ENCODE measurements around the gene SEC16A.

Gene SEC16A

GRCh38 chr9:136511670-136512592 is 29.1 kb upstream of the SEC16A start:
- DNase-seq (no peak), ATAC-seq (replicated peaks) (no peak)

DNA sequence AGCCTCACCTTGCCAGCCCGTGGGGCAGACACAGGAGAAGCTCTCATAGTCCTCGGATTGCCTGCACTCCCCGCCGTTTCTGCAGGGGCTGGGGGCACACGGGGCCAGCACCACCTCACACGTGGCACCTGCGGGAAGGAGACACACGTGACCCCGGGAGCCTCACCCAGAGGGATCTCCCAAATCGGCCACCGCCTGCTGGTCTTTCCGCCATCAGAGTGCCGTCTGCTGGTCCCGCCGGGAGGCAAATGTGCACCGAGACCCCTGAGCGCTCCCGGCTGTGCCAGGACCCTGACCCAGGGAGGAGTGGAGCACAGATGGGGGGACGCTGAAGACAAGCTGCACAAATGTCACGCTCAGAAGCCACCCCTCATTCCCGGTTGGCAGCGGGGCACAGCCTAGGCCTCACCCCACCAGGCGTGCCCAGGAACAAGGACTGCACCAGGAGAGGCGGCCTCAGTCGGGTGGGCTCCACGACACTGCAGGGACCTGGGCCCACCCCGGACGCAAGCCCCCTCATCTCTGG is 28.4 kb upstream of the SEC16A start:
- DNase-seq (no peak), ATAC-seq (replicated peaks) (no peak)
- Mint-ChIP-seq H3K9me3 (no peaks in the 10 kb centered on the region), H3K4me1 (no peaks in the 10 kb centered on the region), H3K36me3 (peaks cover 24 to 33% of the 10 kb centered on the region in 2 donors), H3K4me3 (no peak overlapping the region), H3K27ac (no peak overlapping the region), H3K27me3 (no peaks in the 10 kb centered on the region)

More at GRCh38 chr9:136511670-136512592, 29.1 kb upstream of the SEC16A start:
- no peak overlapping the region for H3K4me3 Mint-ChIP-seq
- no peak overlapping the region for H3K27ac Mint-ChIP-seq
- no peaks in the 10 kb centered on the region for H3K4me1 Mint-ChIP-seq
- peaks cover 30 to 35% of the 10 kb centered on the region in 2 donors for H3K36me3 Mint-ChIP-seq
- H3K27me3 Mint-ChIP-seq, result no peaks in the 10 kb centered on the region
- no peaks in the 10 kb centered on the region for H3K9me3 Mint-ChIP-seq

DNA sequence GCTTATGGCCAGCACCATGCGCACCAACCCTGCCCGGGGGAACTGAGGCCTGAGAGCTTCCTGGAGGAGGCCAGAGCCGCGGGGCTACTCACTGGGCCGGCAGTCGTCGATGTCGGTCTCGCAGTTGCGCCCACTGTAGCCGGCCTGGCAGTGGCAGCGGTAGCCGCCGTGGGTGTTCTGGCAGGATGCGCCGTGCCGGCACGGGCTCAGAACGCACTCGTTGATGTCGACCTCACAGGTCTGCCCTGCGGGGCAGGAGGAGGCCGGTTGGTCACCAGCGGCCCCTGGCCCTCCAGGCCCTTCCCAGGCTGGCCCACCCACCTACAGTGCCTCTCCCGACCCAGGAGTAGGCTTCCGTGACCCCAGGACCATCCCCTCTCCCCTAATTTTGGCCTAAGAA is 27.7 kb upstream of the SEC16A start:
- Mint-ChIP-seq H3K9me3 (no peaks in the 10 kb centered on the region), H3K4me3 (no peak overlapping the region), H3K36me3 (peaks cover 25 to 30% of the 10 kb centered on the region in 2 donors), H3K4me1 (no peaks in the 10 kb centered on the region), H3K27me3 (no peaks in the 10 kb centered on the region), H3K27ac (no peak overlapping the region)
- ATAC-seq (replicated peaks) (no peak), DNase-seq (no peak)

GRCh38 chr9:136509549-136509948 is 26.7 kb upstream of the SEC16A start:
- peaks cover 22 to 28% of the 10 kb centered on the region in 2 donors for H3K36me3 Mint-ChIP-seq
- no peak for ATAC-seq (replicated peaks)

GRCh38 chr9:136508729-136509500 is 26.1 kb upstream of the SEC16A start:
- Mint-ChIP-seq H3K9me3 (no peaks in the 10 kb centered on the region), H3K4me1 (no peaks in the 10 kb centered on the region), H3K4me3 (no peak overlapping the region), H3K36me3 (peaks cover 26 to 28% of the 10 kb centered on the region in 2 donors), H3K27ac (no peak overlapping the region), H3K27me3 (no peaks in the 10 kb centered on the region)
- no peak for DNase-seq
- ATAC-seq (replicated peaks), result no peak

More at GRCh38 chr9:136509549-136509948, 26.7 kb upstream of the SEC16A start:
- Mint-ChIP-seq H3K9me3 (no peaks in the 10 kb centered on the region), H3K27ac (no peak overlapping the region), H3K4me3 (no peak overlapping the region), H3K27me3 (no peaks in the 10 kb centered on the region), H3K4me1 (no peaks in the 10 kb centered on the region)
- DNase-seq, result no peak

DNA sequence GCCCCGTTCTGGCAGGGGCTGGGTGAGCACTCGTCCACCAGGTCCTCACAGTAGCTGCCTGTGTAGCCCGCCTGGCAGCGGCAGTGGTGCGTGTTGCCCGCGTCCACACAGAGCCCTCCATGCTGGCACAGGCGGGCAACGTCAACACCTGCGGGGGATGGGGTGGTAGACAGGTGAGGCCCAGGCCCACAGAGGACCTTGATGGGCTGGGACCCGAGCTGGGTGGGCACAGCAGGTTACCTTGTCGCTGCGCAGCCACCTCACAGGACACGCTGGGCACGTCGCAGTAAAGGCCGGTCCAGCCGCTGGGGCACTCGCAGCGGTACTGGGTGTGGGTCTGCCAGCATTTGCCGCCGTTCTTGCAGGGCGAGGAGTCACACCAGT is 25.1 kb upstream of the SEC16A start:
- ATAC-seq (replicated peaks) (no peak), DNase-seq (no peak)
- H3K4me1 Mint-ChIP-seq, result no peaks in the 10 kb centered on the region
- no peaks in the 10 kb centered on the region for H3K9me3 Mint-ChIP-seq
- H3K27me3 Mint-ChIP-seq, result no peaks in the 10 kb centered on the region
- H3K4me3 Mint-ChIP-seq, result no peak overlapping the region
- peaks cover 21 to 25% of the 10 kb centered on the region in 2 donors for H3K36me3 Mint-ChIP-seq
- no peak overlapping the region for H3K27ac Mint-ChIP-seq

GRCh38 chr9:136507221-136507991 is 24.6 kb upstream of the SEC16A start:
- H3K36me3 Mint-ChIP-seq, result peaks cover 18 to 30% of the 10 kb centered on the region in 2 donors

DNA sequence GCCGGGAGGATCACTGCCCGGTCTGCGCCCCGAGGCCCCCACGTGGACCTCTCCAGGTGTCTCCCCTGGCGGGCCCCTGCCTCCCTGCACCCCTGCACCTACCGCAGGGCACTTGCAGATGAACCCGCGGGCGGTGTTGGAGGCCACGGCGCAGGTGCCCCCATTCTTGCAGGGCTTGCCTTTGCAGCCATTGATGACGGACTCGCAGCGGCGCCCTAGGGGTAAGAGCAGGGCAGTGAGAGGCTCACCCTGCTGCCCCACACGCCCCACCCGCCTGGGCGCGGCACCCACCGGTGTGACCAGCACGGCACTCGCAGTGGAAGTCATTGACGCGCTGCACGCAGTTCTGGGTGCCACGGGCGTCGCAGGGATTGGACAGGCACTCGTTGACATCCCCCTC is 23.6 kb upstream of the SEC16A start:
- ATAC-seq (replicated peaks) (no peak), DNase-seq (no peak)
- Mint-ChIP-seq H3K9me3 (no peaks in the 10 kb centered on the region), H3K27ac (no peak overlapping the region), H3K4me3 (no peak overlapping the region), H3K27me3 (no peaks in the 10 kb centered on the region), H3K4me1 (no peaks in the 10 kb centered on the region), H3K36me3 (peaks cover 20 to 31% of the 10 kb centered on the region in 2 donors)

More at GRCh38 chr9:136507221-136507991, 24.6 kb upstream of the SEC16A start:
- Mint-ChIP-seq H3K9me3 (no peaks in the 10 kb centered on the region), H3K4me1 (no peaks in the 10 kb centered on the region), H3K27ac (no peak overlapping the region), H3K27me3 (no peaks in the 10 kb centered on the region), H3K4me3 (no peak overlapping the region)
- no peak for DNase-seq
- ATAC-seq (replicated peaks), result no peak

DNA sequence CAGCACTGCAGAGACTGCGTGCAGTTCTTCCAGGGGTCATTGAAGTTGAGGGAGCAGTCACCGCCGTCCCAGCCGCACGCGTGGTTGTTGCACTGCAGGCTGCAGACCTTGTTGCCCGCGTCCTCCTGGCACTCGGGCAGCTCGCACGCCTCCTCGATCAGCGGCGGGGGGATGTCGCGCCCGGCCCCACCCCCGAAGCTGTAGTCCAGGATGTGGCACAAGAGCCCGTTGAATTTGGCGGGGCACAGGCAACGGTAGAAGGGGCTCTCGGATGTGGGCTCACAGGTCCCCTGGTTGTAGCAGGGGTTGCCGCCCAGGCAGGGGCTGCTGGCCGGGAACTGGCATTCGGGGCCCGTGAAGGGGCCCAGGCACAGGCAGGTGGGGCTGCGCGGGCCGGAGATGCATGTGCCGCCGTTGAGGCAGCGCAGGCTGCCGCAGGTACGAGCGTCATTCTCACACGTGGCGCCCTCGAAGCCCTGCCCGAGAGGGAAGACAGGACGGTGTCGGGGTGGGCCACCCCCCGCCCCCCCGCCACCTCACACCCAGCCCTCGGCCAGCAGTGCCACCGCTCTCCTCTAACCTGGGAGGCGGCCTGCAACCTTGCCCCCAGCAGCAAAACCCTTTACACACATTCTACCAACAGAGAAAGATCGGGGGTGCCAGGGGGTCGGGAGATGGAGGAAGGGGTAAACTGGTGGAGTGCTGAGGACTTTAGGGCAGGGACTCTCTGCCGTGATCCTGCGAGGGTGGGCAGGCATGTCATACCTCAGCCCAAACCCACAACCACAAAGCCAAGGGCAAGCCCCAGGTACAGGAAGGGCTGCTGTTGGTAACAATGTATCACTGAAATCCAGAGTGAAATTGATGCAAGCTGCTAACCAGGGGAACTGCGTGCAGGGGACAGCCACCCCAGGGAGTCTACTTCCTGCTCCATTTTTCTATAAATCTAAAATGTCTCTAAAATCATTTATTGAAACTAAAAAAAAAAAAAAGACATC is 22.9 kb upstream of the SEC16A start:
- ATAC-seq (replicated peaks) (no peak), DNase-seq (no peak)
- H3K4me1 Mint-ChIP-seq, result no peaks in the 10 kb centered on the region
- H3K4me3 Mint-ChIP-seq, result no peak overlapping the region
- H3K36me3 Mint-ChIP-seq, result peaks cover 14 to 28% of the 10 kb centered on the region in 2 donors
- no peak overlapping the region for H3K27ac Mint-ChIP-seq
- H3K9me3 Mint-ChIP-seq, result no peaks in the 10 kb centered on the region
- no peaks in the 10 kb centered on the region for H3K27me3 Mint-ChIP-seq

DNA sequence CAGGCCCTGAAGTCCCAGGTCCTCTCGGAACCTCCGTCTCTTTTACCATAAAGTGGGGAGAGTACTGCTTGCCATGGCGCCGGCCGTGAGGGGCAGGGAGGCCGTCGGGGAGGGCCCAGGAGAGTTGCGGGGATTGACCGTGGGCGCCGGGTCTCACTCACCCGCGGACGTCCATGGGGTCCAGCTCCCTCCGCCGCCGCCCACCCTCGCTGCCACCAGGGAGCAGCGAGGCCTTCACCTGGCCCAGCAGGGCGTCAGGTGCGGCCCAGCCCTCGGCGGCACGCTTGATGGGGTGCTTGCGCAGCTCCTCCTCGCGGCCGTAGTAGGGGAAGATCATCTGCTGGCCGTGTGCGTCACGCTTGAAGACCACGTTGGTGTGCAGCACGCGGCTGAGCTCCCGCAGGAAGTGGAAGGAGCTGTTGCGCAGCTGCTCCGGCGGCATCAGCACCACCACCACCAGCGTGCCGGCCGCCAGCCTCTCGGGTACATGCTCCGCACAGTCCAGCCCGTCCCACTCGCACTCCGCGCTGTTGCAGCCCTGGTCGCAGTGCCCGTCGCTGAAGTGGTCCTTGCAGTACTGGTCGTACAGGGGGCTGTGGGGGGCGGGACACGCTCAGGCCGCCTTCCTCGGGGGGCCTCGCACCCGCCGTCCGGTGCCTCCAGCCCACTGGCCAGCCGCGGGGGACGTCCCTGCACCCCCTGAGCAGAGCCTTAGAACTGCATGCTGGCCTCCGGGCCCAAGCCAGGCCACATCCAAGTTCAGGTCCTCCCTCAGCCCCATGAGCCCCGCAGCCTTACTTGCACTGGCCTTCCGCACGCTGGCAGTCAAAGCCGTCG is 21.9 kb upstream of the SEC16A start:
- no peaks in the 10 kb centered on the region for H3K4me1 Mint-ChIP-seq
- H3K36me3 Mint-ChIP-seq, result peaks cover 23 to 36% of the 10 kb centered on the region in 2 donors
- no peak overlapping the region for H3K27ac Mint-ChIP-seq
- no peak for ATAC-seq (replicated peaks)
- H3K4me3 Mint-ChIP-seq, result no peak overlapping the region
- no peaks in the 10 kb centered on the region for H3K27me3 Mint-ChIP-seq
- no peak for DNase-seq
- H3K9me3 Mint-ChIP-seq, result no peaks in the 10 kb centered on the region

DNA sequence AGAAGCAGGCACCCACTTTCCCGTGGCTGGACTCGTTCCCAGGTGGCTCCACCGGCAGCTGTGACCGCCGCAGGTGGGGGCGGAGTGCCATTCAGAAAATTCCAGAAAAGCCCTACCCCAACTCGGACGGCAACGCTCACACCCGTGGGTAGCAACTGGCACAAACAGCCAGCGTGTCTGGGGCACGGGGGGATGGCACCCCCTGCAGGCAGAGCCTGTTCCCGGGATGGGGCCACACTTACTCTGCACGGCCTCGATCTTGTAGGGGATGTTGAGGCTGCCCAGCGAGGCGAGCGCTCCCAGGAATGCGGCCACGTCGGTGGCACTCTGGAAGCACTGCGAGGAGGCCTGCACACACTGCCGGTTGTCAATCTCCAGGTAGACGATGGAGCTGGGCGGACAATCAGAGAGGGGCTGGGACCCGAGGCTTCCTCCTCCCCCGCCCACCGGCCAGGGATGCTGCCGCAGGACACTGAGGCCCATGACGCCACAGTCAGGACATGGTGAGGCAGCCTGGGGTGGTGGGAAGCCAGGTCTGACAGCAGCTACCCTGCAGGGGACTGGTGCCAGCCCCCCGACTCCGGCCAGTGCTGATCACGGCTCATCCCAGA is 20.2 kb upstream of the SEC16A start:
- no peak for ATAC-seq (replicated peaks)
- DNase-seq, result no peak
- Mint-ChIP-seq H3K36me3 (peaks cover 29 to 38% of the 10 kb centered on the region in 2 donors), H3K9me3 (no peaks in the 10 kb centered on the region), H3K4me1 (no peaks in the 10 kb centered on the region), H3K4me3 (no peak overlapping the region), H3K27me3 (no peaks in the 10 kb centered on the region), H3K27ac (no peak overlapping the region)

DNA sequence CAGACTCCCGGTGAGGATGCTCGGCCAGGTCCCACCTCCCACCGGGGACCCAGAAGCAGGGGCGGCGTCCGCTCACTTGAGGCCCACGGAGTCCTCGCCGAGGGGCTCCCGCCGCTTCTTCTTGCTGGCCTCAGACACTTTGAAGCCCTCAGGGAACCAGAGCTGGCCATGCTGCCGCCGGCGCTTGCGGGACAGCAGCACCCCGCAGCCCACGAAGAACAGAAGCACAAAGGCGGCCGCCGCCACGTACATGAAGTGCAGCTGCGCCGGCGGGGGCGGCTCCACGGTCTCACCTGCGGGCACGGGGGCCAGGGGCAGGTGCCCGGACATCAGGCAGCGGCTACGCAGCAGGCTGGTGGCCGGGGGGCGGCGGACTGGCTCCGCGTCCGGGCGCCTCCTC is 19.4 kb upstream of the SEC16A start:
- H3K4me1 Mint-ChIP-seq, result no peaks in the 10 kb centered on the region
- no peaks in the 10 kb centered on the region for H3K9me3 Mint-ChIP-seq
- peaks cover 34 to 40% of the 10 kb centered on the region in 2 donors for H3K36me3 Mint-ChIP-seq
- H3K27ac Mint-ChIP-seq, result no peak overlapping the region
- ATAC-seq (replicated peaks) (no peak), DNase-seq (no peak)
- no peaks in the 10 kb centered on the region for H3K27me3 Mint-ChIP-seq
- H3K4me3 Mint-ChIP-seq, result no peak overlapping the region
